Stimulated activated CD4-positive, alpha-beta T cell treated with anti-CD3 and anti-CD28 coated beads, Interleukin-2, amount 100 ng/mL, for 4 hours (primary cell): Measurements from ENCODE around the gene FBRSL1.
"Not testable (repeated sequence)": the region's sequence is repeated elsewhere in the genome, so short reads cannot be mapped to it uniquely, and the experiment has no call there.

Source experiments
- DNase-seq: peaks from one replicate; pipeline ENCODE4 v3.0.0-alpha.2; 2020; ENCODE audit warnings: low read depth

The FBRSL1 gene

DNA sequence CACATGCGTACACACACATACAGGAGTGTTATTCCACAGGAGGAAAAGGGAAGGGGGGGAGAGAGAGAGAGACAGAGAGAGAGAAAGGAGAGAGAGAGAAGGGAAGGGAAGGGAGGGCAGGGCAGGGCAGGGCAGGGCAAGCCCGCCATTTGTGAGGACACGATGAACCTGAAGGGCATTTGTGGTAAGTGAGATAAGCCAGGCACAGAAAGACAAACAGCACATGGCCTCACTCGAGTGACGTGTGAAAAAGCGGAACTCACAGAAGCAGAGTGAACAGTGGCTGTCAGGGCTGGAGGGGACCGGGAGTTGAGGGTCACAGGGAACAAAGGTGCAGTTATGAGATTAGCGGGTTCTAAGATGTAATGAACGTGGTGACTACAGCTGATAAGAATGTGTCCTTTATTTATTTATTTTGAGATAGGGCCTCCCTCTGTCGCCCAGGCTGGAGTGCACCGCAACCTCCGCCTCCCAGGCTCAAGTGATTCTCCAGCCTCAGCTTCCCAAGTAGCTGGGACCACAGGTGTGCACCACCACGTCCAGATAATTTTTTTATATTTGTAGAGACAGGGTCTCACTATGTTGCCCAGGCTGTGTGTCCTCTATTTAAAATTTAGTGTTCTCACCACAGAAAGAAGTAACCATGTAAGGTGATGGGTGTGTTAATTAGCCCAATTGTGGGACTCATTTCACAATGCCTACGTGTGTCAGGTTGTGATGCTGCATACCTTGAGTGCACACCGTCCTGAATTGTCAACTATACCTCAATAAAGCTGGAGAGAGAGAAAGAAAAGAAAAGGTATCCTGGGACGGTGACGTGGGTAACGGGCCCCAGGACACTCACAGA lies 18.7 kb upstream of the FBRSL1 start:
- DNase-seq, result no peak

DNA sequence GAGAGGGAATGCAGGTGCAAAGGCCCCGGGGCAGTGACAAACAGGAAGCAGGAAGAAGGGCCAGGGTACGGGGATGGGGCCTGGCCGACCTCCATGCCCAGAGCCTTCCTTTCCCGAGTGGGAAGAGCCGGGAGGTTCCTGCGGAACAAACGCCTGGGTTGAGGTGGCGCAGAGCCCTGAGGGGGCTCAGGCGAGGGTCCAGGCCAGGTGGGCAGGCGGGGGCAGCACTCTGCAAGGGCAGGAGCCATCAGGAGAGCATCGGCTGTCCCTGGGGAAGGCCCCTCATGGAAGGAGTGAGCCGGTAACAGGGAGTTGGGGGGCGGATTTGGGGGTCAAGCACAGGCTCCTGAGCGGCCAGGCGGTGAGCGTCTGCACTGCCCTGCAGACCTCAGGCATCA lies 18.1 kb upstream of the FBRSL1 start:
- no peak for DNase-seq

DNA sequence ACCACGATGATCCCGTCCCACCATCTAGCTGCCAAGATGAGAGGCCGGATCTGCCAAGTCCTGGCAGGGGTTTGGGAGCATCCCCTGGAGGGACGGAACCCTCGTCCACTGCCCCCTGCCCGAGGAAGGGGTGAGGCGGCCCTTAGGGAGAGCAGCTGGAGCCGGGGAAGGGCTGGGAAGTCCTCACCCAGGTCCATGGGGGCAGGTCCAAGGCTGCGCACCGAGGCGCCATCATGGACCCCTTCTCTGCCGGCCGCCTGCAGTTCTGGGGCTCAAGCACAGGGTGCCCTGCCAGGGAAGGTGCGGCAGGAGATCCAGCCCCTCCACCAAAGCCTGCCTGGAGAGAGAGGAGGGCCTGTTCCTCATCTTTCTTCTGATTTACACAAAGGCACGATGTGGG lies 17.6 kb upstream of the FBRSL1 start:
- DNase-seq, result no peak

DNA sequence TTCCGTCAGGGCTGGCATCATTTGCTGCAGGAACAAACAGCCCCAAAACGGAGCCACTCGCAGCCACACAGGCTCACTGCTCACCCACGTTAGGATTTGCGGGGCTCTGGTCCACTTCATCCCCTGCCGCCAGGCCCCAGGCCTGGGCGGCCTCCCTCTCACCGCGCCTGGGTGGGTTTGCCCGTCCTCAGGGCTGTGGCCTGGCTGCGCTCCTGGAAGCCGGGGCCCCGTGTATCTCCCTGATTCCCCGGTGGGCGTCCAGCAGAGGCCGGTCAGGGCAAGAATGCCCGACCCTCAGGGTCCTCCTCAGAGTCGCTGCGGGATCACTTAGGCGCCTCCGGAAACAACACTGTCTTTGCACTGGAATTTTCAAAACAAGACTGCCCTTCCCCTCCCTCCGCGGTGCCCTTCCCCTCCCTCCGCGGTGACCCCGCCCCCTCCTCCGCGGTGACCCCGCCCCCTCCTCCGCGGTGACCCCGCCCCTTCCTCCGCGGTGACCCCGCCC lies 15.7 kb upstream of the FBRSL1 start:
- DNase-seq, result no peak

DNA sequence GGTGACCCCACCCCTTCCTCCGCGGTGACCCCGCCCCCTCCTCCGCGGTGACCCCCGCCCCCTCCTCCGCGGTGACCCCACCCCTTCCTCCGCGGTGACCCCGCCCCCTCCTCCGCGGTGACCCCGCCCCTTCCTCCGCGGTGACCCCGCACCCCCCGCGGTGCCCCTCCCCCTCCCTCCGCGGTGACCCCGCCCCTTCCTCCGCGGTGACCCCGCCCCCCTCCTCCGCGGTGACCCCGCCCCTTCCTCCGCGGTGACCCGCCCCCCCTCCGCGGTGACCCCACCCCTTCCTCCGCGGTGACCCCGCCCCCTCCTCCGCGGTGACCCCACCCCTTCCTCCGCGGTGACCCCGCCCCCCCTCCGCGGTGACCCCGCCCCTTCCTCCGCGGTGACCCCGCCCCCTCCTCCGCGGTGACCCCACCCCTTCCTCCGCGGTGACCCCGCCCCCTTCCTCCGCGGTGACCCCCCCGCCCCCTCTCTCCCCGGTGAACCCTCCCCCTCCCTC lies 15.1 kb upstream of the FBRSL1 start:
- DNase-seq, result not testable (repeated sequence)

DNA sequence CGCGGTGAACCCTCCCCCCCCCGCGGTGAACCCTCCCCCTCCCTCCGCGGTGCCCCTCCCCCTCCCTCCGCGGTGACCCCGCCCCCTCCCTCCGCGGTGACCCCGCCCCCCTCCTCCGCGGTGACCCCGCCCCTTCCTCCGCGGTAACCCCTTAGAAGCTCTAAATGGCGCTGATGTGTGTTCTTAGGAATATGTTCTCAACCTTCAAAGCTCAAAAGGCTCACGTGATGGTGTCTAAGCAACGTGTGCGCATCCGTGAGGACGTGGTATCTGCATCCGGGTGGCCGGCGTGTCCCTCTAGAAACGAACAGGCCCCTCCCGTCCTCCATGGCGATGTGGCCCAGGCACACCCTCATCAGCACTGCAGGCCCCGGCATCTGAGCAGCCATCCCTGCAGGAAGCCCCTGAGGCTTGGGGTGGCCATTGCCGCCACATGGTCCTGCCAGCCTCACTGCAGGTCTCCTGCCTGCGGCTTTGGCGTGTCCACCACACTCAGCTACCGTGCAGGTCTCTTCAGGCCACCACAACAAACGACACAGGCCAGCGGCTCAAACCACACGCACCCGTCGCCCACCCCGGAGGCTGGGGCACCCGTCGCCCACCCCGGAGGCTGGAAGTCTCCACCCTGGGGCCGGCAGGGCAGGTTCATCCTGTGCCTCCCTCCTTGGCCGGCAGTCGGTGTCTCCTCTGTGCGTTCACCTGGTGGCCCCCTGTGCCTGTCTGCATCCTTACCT lies 14.5 kb upstream of the FBRSL1 start:
- DNase-seq, result no peak

DNA sequence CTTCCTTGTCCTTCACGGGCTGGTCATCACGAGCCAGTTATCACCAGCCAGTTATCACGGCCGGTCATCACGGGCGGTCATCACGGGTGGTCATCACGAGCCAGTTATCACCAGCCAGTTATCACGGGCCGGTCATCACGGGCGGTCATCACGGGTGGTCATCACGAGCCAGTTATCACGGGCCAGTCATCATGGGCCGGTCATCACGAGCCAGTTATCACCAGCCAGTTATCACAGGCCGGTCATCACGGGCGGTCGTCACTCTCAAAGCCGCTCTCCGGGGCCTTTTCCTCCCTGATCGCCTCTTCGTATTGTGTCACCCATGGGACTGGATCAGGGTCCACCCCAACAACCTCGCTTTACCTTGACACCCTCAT lies 13.9 kb upstream of the FBRSL1 start:
- no peak for DNase-seq

DNA sequence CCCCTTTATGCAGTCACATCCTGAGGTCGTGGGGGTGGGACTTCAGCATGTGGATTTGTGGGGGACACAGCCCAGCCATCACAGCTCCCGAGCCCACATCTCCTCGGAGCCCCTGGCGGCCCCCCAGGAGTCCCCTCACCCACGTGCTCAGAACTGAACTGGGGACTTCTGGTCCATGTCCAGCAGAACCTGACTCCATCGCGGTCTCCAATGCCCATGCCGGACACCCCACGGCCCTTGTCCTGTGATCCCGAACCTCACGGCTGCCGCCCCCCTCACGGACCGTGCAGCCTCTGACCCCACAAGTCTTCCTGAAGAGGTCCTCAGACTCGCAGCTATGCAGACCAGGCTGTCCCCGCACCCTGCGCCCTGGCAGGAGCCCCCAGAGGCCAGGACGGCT lies 13.5 kb upstream of the FBRSL1 start:
- DNase-seq, result no peak

DNA sequence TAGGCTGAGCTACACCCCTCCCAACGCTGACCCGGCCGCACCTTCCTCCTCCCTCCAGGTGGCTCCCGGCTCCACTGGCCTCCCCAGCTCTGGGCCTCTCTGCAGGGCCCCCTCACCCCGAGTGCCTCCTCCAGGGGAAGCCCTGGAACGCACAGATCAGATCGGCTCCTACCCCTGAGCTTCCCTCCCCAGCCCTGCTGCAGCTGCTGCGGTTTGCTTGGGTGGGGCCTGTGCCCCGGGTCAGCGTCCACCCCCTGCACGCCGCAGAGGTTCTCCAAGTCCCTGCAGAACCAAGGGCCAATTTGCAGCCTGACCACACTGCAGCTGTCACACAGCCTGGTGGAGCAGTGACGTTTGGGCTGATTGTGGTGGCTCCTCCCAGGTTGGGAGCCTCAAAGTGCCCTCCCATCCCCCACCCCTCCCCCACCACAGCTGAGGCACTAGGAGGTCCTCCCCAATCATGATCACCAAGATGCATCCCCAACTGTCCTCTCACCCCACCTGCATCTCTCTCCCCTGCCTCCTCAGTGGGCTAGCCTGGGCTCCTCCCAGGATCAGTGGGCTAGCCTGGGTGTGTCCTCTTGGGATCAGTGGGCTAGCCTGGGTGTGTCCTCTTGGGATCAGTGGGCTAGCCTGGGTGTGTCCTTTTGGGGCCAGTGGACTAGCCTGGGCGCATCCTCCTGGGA lies 12.8 kb upstream of the FBRSL1 start:
- no peak for DNase-seq

DNA sequence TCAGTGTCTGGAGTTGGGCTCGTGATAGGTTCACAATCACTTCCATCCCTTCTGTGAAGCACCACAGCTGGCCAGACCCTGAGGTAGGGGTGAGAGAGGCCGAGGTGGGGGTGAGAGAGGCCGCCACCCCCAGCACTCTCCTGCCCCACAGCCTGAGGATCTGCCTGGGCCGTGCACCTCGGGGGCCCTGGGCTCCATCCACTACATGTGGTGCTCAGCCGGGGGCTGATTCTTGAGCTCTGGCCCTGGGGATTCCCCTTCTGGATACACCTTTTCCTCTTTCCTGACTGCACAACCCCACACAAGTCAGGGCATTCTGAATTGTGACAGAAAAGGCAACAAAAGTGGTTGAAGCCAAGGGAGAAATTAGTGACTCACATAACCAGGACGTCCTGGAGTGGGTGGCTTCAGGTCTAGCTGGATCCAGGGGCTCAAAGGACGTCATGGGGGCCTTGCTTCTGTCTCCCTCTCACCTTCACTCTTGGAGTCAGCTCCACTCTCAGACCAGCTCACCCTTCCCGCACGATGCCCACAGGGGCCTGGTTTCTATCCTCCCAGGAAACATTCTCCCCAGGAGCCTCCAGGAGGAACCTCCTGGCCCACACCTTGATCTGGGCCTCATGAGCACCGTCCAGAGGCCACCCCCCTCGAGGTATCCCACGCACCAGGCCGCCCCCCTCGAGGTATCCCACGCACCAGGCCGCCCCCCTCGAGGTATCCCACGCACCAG lies 12.1 kb upstream of the FBRSL1 start:
- no peak for DNase-seq

DNA sequence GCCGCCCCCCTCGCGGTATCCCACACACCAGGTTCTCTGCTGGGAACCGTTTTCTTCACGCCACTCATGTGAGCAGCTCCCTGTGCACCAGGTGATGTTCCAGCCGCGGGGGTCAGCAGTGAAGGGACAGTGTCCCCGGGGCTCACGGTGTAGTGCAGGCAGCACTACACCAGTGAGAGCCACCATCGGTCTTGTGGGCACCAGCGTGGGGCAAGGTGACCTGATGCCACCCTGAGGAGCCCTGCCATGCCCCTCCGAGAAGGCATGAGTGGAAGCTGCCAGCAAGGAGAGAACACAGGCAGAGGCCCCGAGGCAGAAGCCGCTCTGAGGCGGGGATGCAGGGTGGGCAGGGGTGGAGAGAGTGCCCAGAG lies 11.5 kb upstream of the FBRSL1 start:
- DNase-seq, result no peak

DNA sequence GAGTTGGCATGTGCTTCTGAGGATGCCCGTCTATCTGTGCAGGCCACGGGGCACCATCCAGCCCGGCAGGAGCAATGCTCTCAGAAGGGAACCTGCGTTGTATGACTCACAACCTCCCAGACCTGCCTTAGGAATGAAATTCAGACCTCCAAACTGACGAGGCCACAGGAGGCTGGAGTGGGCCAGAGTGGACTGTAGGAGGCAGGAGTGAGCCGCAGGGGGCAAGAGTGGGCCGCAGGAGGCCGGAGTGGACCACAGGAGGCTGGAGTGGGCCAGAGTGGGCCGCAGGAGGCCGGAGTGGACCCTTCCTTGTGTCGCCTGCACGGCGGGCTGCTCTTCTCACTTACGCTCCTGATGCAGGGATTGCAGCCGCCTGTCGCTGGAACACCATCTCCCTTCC lies 11.1 kb upstream of the FBRSL1 start:
- DNase-seq, result no peak

DNA sequence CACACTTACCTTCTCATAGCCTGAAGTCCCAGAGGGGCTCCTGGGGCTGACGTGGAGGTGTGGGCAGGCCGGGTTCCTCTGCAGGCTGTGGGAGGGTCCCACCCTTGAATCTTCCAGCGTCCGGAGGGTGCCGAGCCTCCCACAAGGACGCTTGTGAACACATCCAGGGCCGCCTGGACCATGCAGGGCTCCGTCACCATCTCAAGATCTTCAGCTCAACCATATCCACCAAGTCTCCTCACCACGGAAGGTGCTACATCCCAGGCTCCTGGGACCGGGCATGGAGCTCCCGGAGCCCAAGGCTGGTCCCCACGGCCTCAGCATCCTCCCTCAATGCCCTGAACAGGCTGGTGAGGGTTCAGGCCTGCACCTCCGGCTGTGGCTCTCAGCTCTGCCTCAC lies 10.7 kb upstream of the FBRSL1 start:
- DNase-seq, result no peak

DNA sequence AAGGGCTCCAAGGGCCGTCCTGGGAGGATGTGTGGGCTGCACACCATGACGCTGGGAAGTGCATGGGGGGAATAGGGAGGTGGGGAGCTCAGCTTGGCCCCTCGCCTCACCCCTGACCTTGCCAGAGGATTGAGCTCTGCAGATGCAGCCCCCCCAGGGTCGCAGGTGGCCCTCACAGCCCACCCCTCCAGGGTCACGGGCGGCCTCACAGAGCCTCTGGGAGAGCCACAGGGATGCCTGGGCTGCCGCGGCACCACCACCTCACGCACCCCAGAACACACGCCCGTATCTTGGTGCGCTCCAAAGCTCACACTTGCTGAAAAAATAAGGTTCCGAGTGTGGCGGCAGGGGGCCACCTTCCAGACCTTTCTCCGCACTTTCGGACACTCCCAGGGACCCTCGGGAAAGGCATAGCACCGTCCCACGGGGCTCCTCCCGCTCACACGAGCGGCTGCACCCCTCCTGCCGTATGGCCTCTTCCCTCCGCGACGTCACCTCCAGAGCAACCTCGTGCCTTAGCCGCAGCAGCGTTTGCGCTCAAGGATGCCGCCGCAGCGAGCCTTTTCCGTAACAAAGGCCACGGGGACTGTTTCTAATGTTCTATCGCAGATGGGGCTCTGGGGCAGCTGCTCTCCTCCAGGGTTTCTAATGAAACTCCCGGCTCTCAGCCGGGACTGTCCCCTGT lies 9.9 kb upstream of the FBRSL1 start:
- no peak for DNase-seq

DNA sequence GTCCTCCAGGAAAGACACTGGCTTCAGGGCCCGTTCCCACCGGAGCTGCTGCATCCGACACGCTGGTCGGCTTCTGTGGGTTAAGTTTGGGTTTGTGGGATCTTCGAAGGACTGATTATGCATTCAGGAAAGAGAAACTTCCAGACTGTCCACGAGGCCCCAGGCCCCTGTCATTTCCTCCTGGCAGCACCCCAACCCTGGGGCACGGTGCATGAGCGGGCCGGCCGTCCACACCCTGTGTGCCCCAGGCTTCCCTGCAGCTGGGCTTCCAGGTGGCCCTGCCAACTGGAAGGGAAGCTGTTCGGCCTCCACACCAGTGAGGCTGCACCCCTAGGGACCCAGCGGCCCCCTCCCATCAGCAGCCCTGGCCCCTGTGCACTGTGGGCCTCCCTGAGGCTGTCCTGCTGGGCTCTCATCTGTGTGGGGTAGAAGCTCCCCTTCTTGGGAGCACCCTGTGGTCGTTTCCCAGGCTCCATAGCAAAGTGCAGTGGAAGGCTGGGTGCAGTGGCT lies 9.3 kb upstream of the FBRSL1 start:
- DNase-seq, result no peak

DNA sequence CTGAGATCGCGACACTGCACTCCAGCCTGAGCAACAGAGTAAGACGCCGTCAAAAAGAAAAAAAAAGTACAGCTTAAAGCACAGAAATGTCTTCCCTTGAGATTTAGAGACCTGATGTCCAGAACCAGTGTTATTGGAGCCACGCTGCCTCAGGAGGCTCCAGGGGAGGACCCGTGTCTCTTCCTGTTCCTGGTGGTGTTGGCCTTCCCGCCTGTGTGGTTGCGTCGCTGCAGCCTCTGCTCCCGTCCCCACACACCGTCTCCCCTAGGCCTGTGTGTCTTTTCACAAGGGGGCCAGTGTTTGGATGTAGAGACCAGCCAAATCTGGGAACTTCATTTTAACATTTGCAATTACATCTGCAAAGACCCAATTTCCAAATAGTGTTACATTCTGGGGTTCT lies 8.6 kb upstream of the FBRSL1 start:
- DNase-seq, result no peak

DNA sequence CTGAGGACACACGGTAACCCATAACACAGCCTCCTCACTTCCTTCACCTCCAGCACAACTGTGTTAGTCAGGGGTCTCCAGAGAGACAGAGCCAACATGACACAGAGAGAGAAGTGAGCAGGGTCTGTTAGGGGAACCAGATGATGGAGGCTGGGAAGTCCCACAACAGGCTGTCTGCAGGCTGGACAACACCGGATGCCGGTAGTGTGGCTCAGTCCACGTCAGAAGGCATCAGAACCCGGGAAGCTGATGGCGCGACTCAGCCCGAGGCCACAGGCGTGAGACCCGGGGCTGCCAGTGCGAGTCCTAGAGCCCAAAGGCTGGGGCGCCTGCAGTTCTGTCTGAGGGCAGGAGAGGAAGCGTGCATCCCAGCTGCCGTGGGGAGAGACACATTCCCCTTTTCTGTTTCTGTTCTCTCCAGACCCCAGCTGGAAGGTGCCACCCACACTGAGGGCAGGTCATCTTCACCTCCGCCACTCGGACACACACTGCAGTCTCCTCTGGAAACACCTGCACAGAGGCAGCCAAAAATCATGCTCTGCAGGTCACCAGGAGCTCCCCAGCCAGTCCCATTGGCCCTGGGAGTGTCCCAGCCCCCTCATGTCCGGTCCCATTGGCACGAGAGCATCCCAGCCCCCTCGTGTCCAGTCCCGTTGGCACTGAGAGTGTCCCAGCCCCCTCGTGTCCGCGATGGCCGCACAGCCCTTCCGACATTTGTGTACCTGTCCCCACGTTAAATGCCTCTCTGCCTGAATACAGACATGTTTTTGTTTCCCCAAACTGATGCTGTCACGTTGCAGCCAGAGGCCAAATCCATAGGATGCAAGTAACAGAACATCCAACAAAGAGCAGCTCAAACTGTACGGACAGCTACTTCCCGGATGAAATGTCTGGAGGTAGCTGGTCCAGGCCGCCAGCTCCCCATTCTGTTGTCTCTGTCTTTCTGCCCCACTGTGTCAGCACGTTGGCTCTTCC lies 7.9 kb upstream of the FBRSL1 start:
- no peak for DNase-seq

DNA sequence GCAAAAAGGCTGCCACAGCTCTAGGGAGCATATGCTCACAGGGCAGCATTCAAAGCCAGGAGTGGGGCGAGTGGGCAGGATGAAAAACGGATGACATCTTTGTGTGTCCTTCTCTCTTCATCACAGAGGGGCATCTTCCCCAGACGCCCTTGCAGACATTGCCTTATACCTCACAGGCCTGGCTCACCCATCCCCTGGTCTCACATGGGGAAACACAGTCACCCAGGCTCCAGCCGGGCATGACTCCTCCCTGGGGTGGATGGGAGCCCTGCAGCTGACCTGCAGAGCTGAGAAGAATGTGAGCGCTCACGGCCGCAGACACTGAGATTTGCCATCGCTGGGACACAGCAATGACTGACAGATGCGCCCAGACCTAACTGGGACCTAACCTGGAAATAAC lies 7.2 kb upstream of the FBRSL1 start:
- no peak for DNase-seq

DNA sequence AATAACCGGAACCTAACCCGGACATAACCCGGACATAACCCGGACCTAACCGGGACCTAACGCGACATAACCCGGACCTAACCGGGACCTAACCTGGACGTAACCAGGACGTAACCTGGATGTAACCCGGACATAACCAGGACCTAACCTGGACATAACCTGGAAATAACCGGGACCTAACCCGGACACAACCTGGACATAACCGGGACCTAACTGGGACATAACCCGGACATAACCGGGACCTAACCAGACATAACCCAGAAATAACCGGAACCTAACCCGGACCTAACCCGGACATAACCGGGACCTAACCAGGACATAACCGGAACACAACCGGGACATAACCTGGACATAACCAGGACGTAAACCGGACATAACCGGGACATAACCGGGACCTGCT lies 6.7 kb upstream of the FBRSL1 start:
- no peak for DNase-seq

DNA sequence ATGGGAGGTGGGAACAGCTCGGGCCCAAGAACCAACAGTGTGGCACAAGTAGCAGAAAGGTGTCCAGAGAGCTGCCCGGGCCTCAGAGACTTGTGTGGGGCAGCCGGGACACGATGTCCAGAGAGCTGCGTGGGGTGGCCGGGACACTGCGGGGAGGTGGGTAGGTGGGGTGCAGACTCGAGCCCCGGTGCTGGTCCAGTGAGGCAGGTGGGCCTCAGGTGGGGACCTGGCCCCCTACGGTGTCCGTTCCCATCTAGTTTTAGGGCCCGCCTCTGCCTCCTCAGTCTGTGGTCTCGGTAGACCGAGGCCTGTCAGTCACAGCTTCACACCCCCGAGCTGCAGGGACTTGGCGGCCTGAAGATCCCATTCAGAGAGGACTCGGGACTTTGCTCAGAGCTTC lies 6.3 kb upstream of the FBRSL1 start:
- no peak for DNase-seq
